ENCODE results near the gene GALNT17. TPM values are rescaled to one million over a fixed set of nuclear protein-coding genes. Genes with fewer than 3 reads are reported as not detected.

GALNT17 gene
- total RNA-seq, 1 donor from 2014 or later: 3.9 TPM

GRCh38 chr7:71649812-71650211 lies 517.9 kb downstream of the GALNT17 start:
- peaks cover 3% of the 10 kb centered on the region for H3K36me3 Mint-ChIP-seq (ENCODE audit: insufficient read depth)

GRCh38 chr7:71650653-71651337 lies 518.9 kb downstream of the GALNT17 start:
- no peak overlapping the region for H3K4me3 Mint-ChIP-seq (ENCODE audit: low read depth)
- peaks cover 3% of the 10 kb centered on the region for H3K36me3 Mint-ChIP-seq (ENCODE audit: insufficient read depth)
- H3K27ac Mint-ChIP-seq: no peak overlapping the region
- peaks cover 3% of the 10 kb centered on the region for H3K27me3 Mint-ChIP-seq
- TF ChIP-seq CTCF (IDR thresholded peaks at IDR 0.05; ENCODE audit: unreplicated experiment): no peak
- no peaks in the 10 kb centered on the region for H3K4me1 Mint-ChIP-seq (ENCODE audit: low read depth)
- H3K9me3 Mint-ChIP-seq (ENCODE audit: low read depth): peaks cover 6% of the 10 kb centered on the region
- no peak for DNase-seq (ENCODE audit: low spot score, unreplicated experiment)

More at GRCh38 chr7:71649812-71650211, 517.9 kb downstream of the GALNT17 start:
- no peak for DNase-seq (ENCODE audit: low spot score, unreplicated experiment)
- no peak for TF ChIP-seq CTCF (IDR thresholded peaks at IDR 0.05; ENCODE audit: unreplicated experiment)
- Mint-ChIP-seq H3K27ac (no peak overlapping the region), H3K27me3 (peaks cover 3% of the 10 kb centered on the region), H3K4me3 (ENCODE audit: low read depth) (no peak overlapping the region), H3K4me1 (ENCODE audit: low read depth) (no peaks in the 10 kb centered on the region), H3K9me3 (ENCODE audit: low read depth) (peaks cover 9% of the 10 kb centered on the region)

GRCh38 chr7:71652510-71652909 lies 520.6 kb downstream of the GALNT17 start:
- Mint-ChIP-seq H3K36me3 (ENCODE audit: insufficient read depth) (peaks cover 3% of the 10 kb centered on the region), H3K9me3 (ENCODE audit: low read depth) (peaks cover 6% of the 10 kb centered on the region), H3K27ac (no peak overlapping the region), H3K4me3 (ENCODE audit: low read depth) (no peak overlapping the region), H3K27me3 (peaks cover 6% of the 10 kb centered on the region), H3K4me1 (ENCODE audit: low read depth) (no peaks in the 10 kb centered on the region)
- DNase-seq (ENCODE audit: low spot score, unreplicated experiment): no peak
- TF ChIP-seq CTCF (IDR thresholded peaks at IDR 0.05; ENCODE audit: unreplicated experiment): no peak

GRCh38 chr7:71657386-71657785 lies 525.4 kb downstream of the GALNT17 start:
- no peaks in the 10 kb centered on the region for H3K9me3 Mint-ChIP-seq (ENCODE audit: low read depth)
- no peak for DNase-seq (ENCODE audit: low spot score, unreplicated experiment)
- H3K27ac Mint-ChIP-seq: peak overlapping the region; percentile 76
- no peak overlapping the region for H3K4me3 Mint-ChIP-seq (ENCODE audit: low read depth)
- H3K4me1 Mint-ChIP-seq (ENCODE audit: low read depth): no peaks in the 10 kb centered on the region
- H3K36me3 Mint-ChIP-seq (ENCODE audit: insufficient read depth): no peaks in the 10 kb centered on the region
- peaks cover 3% of the 10 kb centered on the region for H3K27me3 Mint-ChIP-seq
- TF ChIP-seq CTCF (IDR thresholded peaks at IDR 0.05; ENCODE audit: unreplicated experiment): no peak

- no peak for DNase-seq (ENCODE audit: low spot score, unreplicated experiment)
- Mint-ChIP-seq H3K27ac (no peak overlapping the region), H3K9me3 (ENCODE audit: low read depth) (peaks cover 9% of the 10 kb centered on the region), H3K36me3 (ENCODE audit: insufficient read depth) (no peaks in the 10 kb centered on the region), H3K4me3 (ENCODE audit: low read depth) (no peak overlapping the region), H3K4me1 (ENCODE audit: low read depth) (no peaks in the 10 kb centered on the region), H3K27me3 (peaks cover 3% of the 10 kb centered on the region)
- TF ChIP-seq CTCF (IDR thresholded peaks at IDR 0.05; ENCODE audit: unreplicated experiment): no peak
Measured at GRCh38 chr7:71659622-71660021, 527.7 kb downstream of the GALNT17 start.

All from progenitor cell of endocrine pancreas (in vitro differentiated cells).